ENCODE results near the gene BBS12.

Gene BBS12

GRCh38 chr4:122775039-122775438 is 42.5 kb downstream of the BBS12 start:
- no peak for DNase-seq (ENCODE audit: low spot score)
- in situ Hi-C loops (cut with MboI; ENCODE audit: low sequenced_read_pairs, unreplicated experiment), result no loop called here
- no peak for TF ChIP-seq CTCF (IDR thresholded peaks at IDR 0.05; ENCODE audit: borderline replicate concordance, control extremely low read depth, extremely low read depth, insufficient read depth, missing control alignments)

GRCh38 chr4:122775987-122776836 is 43.7 kb downstream of the BBS12 start:
- TF ChIP-seq CTCF (IDR thresholded peaks at IDR 0.05; ENCODE audit: borderline replicate concordance, control extremely low read depth, extremely low read depth, insufficient read depth, missing control alignments), result no peak
- no peak for DNase-seq (ENCODE audit: low spot score)
- in situ Hi-C loops (cut with MboI; ENCODE audit: low sequenced_read_pairs, unreplicated experiment), result no loop called here

GRCh38 chr4:122776916-122777315 is 44.4 kb downstream of the BBS12 start:
- in situ Hi-C loops (cut with MboI; ENCODE audit: low sequenced_read_pairs, unreplicated experiment), result no loop called here
- DNase-seq (ENCODE audit: low spot score), result no peak
- TF ChIP-seq CTCF (IDR thresholded peaks at IDR 0.05; ENCODE audit: borderline replicate concordance, control extremely low read depth, extremely low read depth, insufficient read depth, missing control alignments), result no peak

- DNase-seq (ENCODE audit: low spot score), result no peak
- no peak for TF ChIP-seq CTCF (IDR thresholded peaks at IDR 0.05; ENCODE audit: borderline replicate concordance, control extremely low read depth, extremely low read depth, insufficient read depth, missing control alignments)
- in situ Hi-C loops (cut with MboI; ENCODE audit: low sequenced_read_pairs, unreplicated experiment), result no loop called here
Measured at GRCh38 chr4:122777846-122778673, 45.6 kb downstream of the BBS12 start.

- DNase-seq (ENCODE audit: low spot score), result no peak
- in situ Hi-C loops (cut with MboI; ENCODE audit: low sequenced_read_pairs, unreplicated experiment), result no loop called here
- no peak for TF ChIP-seq CTCF (IDR thresholded peaks at IDR 0.05; ENCODE audit: borderline replicate concordance, control extremely low read depth, extremely low read depth, insufficient read depth, missing control alignments)
Measured at GRCh38 chr4:122781486-122781885, 49.0 kb downstream of the BBS12 start.

- in situ Hi-C loops (cut with MboI; ENCODE audit: low sequenced_read_pairs, unreplicated experiment), result no loop called here
- no peak for TF ChIP-seq CTCF (IDR thresholded peaks at IDR 0.05; ENCODE audit: borderline replicate concordance, control extremely low read depth, extremely low read depth, insufficient read depth, missing control alignments)
Measured at GRCh38 chr4:122783301-122784215, 51.1 kb downstream of the BBS12 start.

More at GRCh38 chr4:122783301-122784215, 51.1 kb downstream of the BBS12 start:
- no peak for DNase-seq (ENCODE audit: low spot score)

All from GM13976 (cell line).